HL-60/S4 treated with phorbol 12-myristate 13-acetate at 8.2 ng/mL for 4 days and 3 days (cell line): ENCODE results near the gene HDAC1.
"Not testable (repeated sequence)": the region's sequence is repeated elsewhere in the genome, so short reads cannot be mapped to it uniquely, and the experiment has no call there.

Source experiments
- in situ Hi-C: fragments of 300-500 bp; cut with MboI; formaldehyde crosslinking; loops from 2 replicates; pipeline ENCODE4 v1.15.0; 2022; ENCODE audit warnings: low sequenced_read_pairs

HDAC1 gene

GRCh38 chr1:32291708-32292538 is at the start of gene HDAC1:
Gene HDAC1, plus strand, starts transcription at chr1:32292083. Its CDS starts 87 bp downstream, at chr1:32292170.
- in situ Hi-C loops, result no loop called here

GRCh38 chr1:32242341-32242851 is 49.5 kb upstream of the HDAC1 start:
- in situ Hi-C loops, result no loop called here

GRCh38 chr1:32246888-32247273 is 45.0 kb upstream of the HDAC1 start, which contains the start of gene FAM167B:
Gene FAM167B, plus strand, starts transcription at chr1:32247222. Its CDS starts 200 bp downstream, at chr1:32247422.
- in situ Hi-C loops, result no loop called here

- in situ Hi-C loops, result no loop called here
These were observed 44.4 kb upstream of the HDAC1 start for GRCh38 chr1:32247452-32247851.

- in situ Hi-C loops, result no loop called here
These were observed 43.6 kb upstream of the HDAC1 start for GRCh38 chr1:32247983-32248889.

GRCh38 chr1:32249831-32250525 is 41.9 kb upstream of the HDAC1 start:
- in situ Hi-C loops, result no loop called here

- in situ Hi-C loops, result no loop called here
These were observed 40.8 kb upstream of the HDAC1 start, which contains the start of gene LCK for GRCh38 chr1:32250893-32251716. Gene LCK, plus strand, starts transcription at chr1:32251265. Its CDS starts 23,065 bp downstream, at chr1:32274330.

- in situ Hi-C loops, result no loop called here
These were observed 36.5 kb upstream of the HDAC1 start for GRCh38 chr1:32255072-32256071.

- in situ Hi-C loops, result no loop called here
These were observed 35.2 kb upstream of the HDAC1 start for GRCh38 chr1:32256473-32257226.

GRCh38 chr1:32257227-32257508 is 34.7 kb upstream of the HDAC1 start:
- in situ Hi-C loops, result no loop called here

GRCh38 chr1:32263236-32263593 is 28.7 kb upstream of the HDAC1 start:
- in situ Hi-C loops, result not testable (repeated sequence)

GRCh38 chr1:32263744-32264143 is 28.1 kb upstream of the HDAC1 start:
- in situ Hi-C loops, result no loop called here

- in situ Hi-C loops, result no loop called here
These were observed 26.0 kb upstream of the HDAC1 start for GRCh38 chr1:32265846-32266245.

- in situ Hi-C loops, result no loop called here
These were observed 24.8 kb upstream of the HDAC1 start for GRCh38 chr1:32266921-32267591.

GRCh38 chr1:32269744-32270143 is 22.1 kb upstream of the HDAC1 start:
- in situ Hi-C loops, result no loop called here

- in situ Hi-C loops, result no loop called here
These were observed 19.1 kb upstream of the HDAC1 start for GRCh38 chr1:32272557-32273390.
